DMS53 treated with DMSO at 0.1 percent for 48 hours (cell line): Measurements from ENCODE around the gene APP.
"Not testable (repeated sequence)": the region's sequence is repeated elsewhere in the genome, so short reads cannot be mapped to it uniquely, and the experiment has no call there.

Experiments used
- DNase-seq: peaks from one replicate; lab custom pipeline; 2025; ENCODE audit not compliant: unreplicated experiment; lab: John Stamatoyannopoulos, UW

The APP gene

DNA sequence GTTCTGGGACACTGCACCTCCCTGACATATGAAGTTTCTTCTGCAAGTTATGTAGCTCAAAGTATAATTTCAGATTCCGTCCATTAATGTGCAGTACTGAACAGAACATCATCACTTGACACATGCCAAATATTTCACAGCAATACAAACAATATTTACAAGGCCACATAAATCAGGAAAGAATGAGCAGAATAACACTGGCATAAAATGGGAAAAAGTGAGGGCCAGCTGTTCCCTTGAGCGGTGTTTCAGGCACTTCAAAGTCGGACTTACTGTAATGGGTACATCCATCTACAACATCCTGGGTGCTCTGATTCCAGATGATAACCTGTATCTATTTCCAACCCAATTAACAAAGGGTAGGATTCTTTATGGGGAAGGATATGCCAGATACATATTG is 217.4 kb downstream of the APP start:
- no peak for DNase-seq

GRCh38 chr21:25952306-25952705 is 218.3 kb downstream of the APP start:
- no peak for DNase-seq

DNA sequence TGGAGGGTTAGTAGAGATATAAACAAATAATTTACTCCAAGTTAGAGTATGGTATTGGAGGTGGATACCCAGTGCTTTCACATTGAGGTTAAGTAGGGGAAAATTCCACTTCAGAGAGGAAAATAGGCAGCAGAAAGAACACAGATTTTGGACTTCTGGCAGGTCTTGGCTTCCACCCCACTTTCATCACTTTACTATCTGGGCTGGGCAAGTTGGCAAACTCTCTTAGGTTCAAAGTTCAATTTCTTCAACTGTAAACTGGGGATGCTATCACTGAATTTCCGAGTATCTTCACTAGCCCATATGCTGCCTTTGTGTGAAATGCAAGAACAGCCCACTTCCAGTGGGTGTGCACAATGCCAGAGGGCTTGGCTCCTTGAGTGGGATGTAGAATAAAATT is 220.9 kb downstream of the APP start:
- DNase-seq = no peak

DNA sequence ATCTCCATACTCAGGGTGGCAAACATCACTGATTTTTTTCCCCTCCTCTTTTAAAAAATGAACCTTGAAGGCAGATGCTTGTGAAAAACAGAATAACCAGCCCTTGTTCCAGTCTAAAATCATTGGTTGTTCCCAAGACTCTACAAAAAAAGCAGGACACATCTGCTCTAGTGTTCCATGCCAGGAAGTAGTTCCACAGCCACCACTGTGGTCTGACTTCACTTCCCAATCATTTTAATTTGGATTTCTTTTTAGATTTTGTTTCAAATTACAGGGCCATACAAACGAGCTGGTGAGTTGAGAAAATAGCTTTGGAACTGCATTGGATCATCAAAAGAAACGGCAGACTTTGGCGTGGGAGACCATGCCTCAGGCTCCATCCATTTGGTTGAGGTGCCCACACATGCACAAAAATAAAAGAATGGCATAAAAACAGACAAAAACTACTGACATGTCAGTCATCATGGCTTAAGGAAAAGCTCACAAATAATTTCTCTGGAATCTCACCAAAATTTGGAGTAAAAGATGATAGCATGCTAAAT is 225.8 kb downstream of the APP start:
- DNase-seq = no peak

GRCh38 chr21:25944082-25944481 is 226.5 kb downstream of the APP start:
- no peak for DNase-seq

- DNase-seq = no peak
Measured at GRCh38 chr21:25942135-25942534, 228.4 kb downstream of the APP start.

- no peak for DNase-seq
Measured at GRCh38 chr21:25939396-25939761, 231.2 kb downstream of the APP start.

GRCh38 chr21:25938658-25939395 is 231.7 kb downstream of the APP start:
- DNase-seq = no peak

DNA sequence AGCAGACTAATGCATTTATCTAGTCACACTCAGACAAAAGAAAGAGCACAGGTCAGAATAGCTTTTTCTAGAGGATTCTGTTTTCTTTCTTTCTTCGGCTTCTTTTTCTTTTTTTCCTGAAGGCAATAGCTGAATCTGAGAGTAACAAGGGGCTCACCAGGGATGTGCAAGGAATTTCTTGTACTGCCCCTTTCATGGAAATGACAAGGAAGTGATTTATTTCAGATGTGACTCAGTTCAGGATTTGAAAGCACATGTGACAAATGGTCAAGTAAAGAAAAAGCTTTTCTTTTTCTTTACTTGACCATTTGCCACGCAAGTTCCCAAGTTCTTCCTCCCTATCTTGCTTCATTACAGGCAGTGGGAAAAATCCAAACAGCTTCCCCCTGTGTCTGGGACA is 233.8 kb downstream of the APP start:
- no peak for DNase-seq

DNA sequence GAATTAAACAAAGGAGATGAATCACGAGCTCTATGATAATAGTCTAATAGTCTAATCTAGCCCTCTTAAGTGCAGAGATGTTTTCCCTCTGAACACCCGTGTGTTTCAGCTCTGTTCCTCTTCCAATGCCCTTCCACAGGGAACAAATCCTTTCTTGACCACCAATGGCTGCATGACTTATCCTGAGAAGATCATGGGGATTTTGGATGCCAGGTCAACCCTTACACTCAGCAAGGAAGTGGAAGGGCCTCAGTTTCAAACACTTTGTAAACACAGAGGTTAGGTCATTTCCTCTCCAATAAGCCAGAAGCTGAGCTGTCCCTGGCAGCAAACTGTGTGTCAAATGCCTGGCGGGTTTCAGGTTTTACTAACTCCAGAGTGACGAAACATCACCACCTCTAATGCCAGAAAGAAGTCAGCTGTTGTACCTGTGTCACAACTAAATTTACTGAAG is 235.8 kb downstream of the APP start:
- peak; percentile 74 for DNase-seq

- no peak for DNase-seq
Measured at GRCh38 chr21:25934130-25934529, 236.4 kb downstream of the APP start.

DNA sequence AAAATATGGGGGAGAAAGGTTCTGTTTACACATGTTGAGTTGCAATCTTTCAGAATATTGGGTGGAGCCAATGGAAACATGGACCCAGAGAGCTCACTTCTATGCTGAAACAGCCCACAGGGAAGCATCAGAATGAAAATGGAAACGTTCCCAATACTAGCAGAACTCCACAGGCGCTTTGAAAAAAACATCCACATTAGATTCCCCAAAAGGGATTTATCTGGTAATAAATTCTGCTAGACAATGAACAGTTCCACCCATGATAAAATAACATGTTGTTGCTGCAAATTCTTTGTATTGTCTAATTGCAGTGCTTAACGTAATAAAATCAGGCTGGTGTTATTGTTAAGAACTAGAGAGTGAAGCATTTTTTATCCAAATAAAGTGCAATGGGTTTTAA is 238.8 kb downstream of the APP start:
- DNase-seq = no peak

GRCh38 chr21:25929856-25930520 is 240.6 kb downstream of the APP start:
- DNase-seq = no peak

GRCh38 chr21:25927195-25927880 is 243.2 kb downstream of the APP start:
- no peak for DNase-seq

DNA sequence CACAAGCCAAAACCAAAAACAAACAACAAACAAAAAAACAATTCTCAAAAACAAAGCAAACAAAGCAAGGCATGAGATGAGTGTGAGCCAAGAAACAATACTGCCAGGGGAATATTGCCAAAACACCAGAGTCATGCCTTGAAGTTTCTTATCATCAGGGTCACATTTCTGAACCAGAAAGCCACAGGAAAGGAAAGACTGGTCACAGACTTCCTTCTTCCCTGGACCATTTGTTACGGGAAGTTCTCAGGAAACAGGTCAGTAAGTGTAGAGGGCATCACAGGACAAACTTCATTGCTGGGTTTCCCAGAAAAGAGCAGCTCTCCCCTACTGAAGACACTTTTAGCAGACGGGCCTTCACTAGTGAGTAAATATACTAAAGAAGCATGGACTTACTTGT is 244.6 kb downstream of the APP start:
- DNase-seq = no peak

- DNase-seq = no peak
Measured at GRCh38 chr21:25925064-25925800, 245.3 kb downstream of the APP start.

DNA sequence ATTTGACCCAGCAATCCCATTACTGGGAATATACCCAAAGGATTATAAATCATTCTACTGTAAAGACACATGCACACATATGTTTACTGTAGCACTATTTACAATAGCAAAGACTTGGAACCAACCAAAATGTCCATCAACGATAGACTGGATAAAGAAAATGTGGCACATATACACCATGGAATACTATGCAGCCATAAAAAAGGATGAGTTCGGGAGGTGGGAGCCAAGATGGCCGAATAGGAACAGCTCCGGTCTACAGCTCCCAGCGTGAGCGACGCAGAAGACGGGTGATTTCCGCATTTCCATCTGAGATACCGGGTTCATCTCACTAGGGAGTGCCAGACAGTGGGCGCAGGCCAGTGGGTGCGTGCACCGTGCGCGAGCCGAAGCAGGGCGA is 252.4 kb downstream of the APP start:
- not testable (repeated sequence) for DNase-seq

GRCh38 chr21:25916226-25916625 is 254.3 kb downstream of the APP start:
- no peak for DNase-seq

DNA sequence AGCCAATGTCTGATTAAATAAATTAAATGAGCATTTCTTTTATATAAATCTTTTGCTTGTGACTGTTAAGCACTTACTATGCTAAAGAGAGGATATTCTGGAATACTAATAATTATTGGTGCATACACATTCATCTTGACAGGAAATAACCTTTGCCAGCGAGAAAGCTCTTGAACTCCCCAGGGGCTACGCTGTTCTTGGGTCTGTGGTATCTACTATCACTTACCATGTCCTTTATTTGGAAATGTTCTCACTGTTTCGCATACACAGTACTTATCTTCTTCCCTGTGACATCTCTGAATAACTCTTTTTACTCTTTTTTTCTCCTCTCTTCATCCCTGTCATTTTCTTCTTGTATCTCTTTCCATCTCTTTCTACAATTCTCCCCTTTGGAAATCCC is 257.1 kb downstream of the APP start:
- no peak for DNase-seq

GRCh38 chr21:25912402-25912746 is 258.2 kb downstream of the APP start:
- no peak for DNase-seq

- no peak for DNase-seq
Measured at GRCh38 chr21:25911730-25912401, 258.7 kb downstream of the APP start.
